Endothelial cell of umbilical vein (primary cell): Measurements from ENCODE around the gene GRID1. TPM values are rescaled to one million over a fixed set of nuclear protein-coding genes. Genes with fewer than 3 reads are reported as not detected.

Experiments
- BruUV-seq: library from RNA; stranded (reverse); fragments of 400-500 nt; replicated peaks from 2 replicates; lab custom pipeline; 2021; lab: Mats Ljungman, UMichigan
- CTCF ChIA-PET: fragments of 300-600, 350-600 bp; sonication (Branson Sonifier 250); formaldehyde crosslinking; loops from one replicate; lab custom pipeline; 2021; ENCODE audit warnings: antibody characterized with exemption, inconsistent platforms; lab: Charles Lee
- POLR2A ChIA-PET: fragments of 300-600, 350-600 bp; sonication (Branson Sonifier 250); formaldehyde crosslinking; loops from one replicate; lab custom pipeline; 2021; ENCODE audit warnings: antibody characterized with exemption, inconsistent platforms; lab: Charles Lee
- DNase-seq: peaks from one replicate; pipeline ENCODE4 v3.0.0-alpha.2; 2011; ENCODE audit warnings: low read depth, low spot score
- FAIRE-seq: peaks from 2 replicates; lab custom pipeline; 2011; peaks lifted over from hg19 to GRCh38; lab: Jason Lieb, UNC
- H2AFZ ChIP-seq: 2 replicates; pipeline ENCODE4 v1.6.0; 2012; ENCODE audit warnings: low read depth, low read length, control low read depth, inconsistent platforms
- H3K27ac ChIP-seq: 2 replicates; pipeline ENCODE4 v1.5.1; 2011; ENCODE audit warnings: low read depth, mild to moderate bottlenecking, control low read depth, low read length, moderate library complexity; ENCODE audit not compliant: insufficient read depth
- H3K27me3 ChIP-seq, 2 experiments: 2 replicates each; pipeline versions ENCODE4 v1.6.0 to v1.6.1; 2011; ENCODE audit warnings: low read length in 2 of 2, mixed read lengths in 1 of 2; ENCODE audit not compliant: control insufficient read depth in 2 of 2, insufficient read depth in 2 of 2
- H3K36me3 ChIP-seq, 2 experiments: 2 replicates in 1 of 2; 3 replicates in 1 of 2; pipeline ENCODE4 v1.5.1; 2011; ENCODE audit warnings: low read length in 2 of 2, mild to moderate bottlenecking in 1 of 2, moderate library complexity in 1 of 2; ENCODE audit not compliant: control insufficient read depth in 2 of 2, insufficient read depth in 2 of 2; ENCODE audit errors: extremely low read depth in 1 of 2
- H3K4me1 ChIP-seq: 3 replicates; pipeline ENCODE4 v1.5.1; 2011; ENCODE audit warnings: mild to moderate bottlenecking, low read length; ENCODE audit not compliant: control insufficient read depth, insufficient read depth; ENCODE audit errors: extremely low read depth
- H3K4me2 ChIP-seq: 2 replicates; pipeline ENCODE4 v1.6.1; 2011; ENCODE audit warnings: low read length, control low read depth, mixed read lengths; ENCODE audit not compliant: insufficient read depth
- H3K4me3 ChIP-seq, 3 experiments: fragments of 200-600 bp in 1 of 3; sonication (generic), shearing (Covaris generic) in 1 of 3; replicated peaks in 1 of 3; 2 replicates each; pipeline ENCODE4 v1.5.1; 2011 to 2016; ENCODE audit warnings: control low read depth in 3 of 3, low read length in 3 of 3, mild to moderate bottlenecking in 2 of 3, inconsistent platforms in 1 of 3, low read depth in 1 of 3, moderate library complexity in 1 of 3; ENCODE audit not compliant: insufficient read depth in 1 of 3
- H3K79me2 ChIP-seq: 2 replicates; pipeline ENCODE4 v1.6.0; 2012; ENCODE audit warnings: low read length, inconsistent platforms; ENCODE audit not compliant: control insufficient read depth, insufficient read depth
- H3K9ac ChIP-seq: replicated peaks from 2 replicates; pipeline ENCODE3; 2011; ENCODE audit warnings: low read length, control low read depth; ENCODE audit not compliant: insufficient read depth; ENCODE audit errors: extremely low read depth
- H3K9me1 ChIP-seq: replicated peaks from 3 replicates; pipeline ENCODE4 v1.6.0; 2011; ENCODE audit warnings: mild to moderate bottlenecking, low read length; ENCODE audit not compliant: control insufficient read depth, insufficient read depth; ENCODE audit errors: extremely low read depth
- H3K9me3 ChIP-seq: replicated peaks from 2 replicates; pipeline ENCODE4 v1.5.1; 2012; ENCODE audit warnings: low read length, inconsistent platforms; ENCODE audit not compliant: control insufficient read depth, insufficient read depth
- H4K20me1 ChIP-seq: replicated peaks from 2 replicates; pipeline ENCODE3; 2011; ENCODE audit warnings: mild to moderate bottlenecking, low read length; ENCODE audit not compliant: control insufficient read depth, insufficient read depth; ENCODE audit errors: extremely low read depth
- EZH2 ChIP-seq: IDR thresholded peaks from 2 replicates; pipeline ENCODE4 v1.6.1; 2012; ENCODE audit warnings: borderline replicate concordance, low read depth, mild to moderate bottlenecking, moderate library complexity, low read length, inconsistent platforms; ENCODE audit not compliant: severe bottlenecking
- GATA2 ChIP-seq: IDR thresholded peaks from 2 replicates; pipeline ENCODE4 v1.7.0; 2011; ENCODE audit warnings: low read depth, mild to moderate bottlenecking, moderate library complexity, mixed read lengths, low read length; ENCODE audit not compliant: insufficient read length, insufficient read depth
- JUN ChIP-seq: IDR thresholded peaks from 2 replicates; pipeline ENCODE4 v1.6.1; 2011; ENCODE audit warnings: borderline replicate concordance, low read depth; ENCODE audit not compliant: insufficient read length, insufficient read depth
- MYC ChIP-seq: IDR thresholded peaks from one replicate; pipeline ENCODE4 v1.6.1; 2011; ENCODE audit warnings: mild to moderate bottlenecking, low read depth, low read length
- POLR2A ChIP-seq: IDR thresholded peaks from 2 replicates; pipeline ENCODE4 v1.6.1; 2012; ENCODE audit warnings: low read depth, mild to moderate bottlenecking, control low read depth, low read length
- POLR2AphosphoS5 ChIP-seq: IDR thresholded peaks from 2 replicates; pipeline ENCODE4 v1.6.1; 2012; ENCODE audit warnings: low read depth, mild to moderate bottlenecking, control low read depth, low read length, moderate library complexity; ENCODE audit not compliant: insufficient read depth
- dilution Hi-C: fragments of 300-500 bp; cut with MboI; formaldehyde crosslinking; loops from one replicate; pipeline ENCODE4 v1.15.0; 2019; ENCODE audit warnings: low sequenced_read_pairs; ENCODE audit not compliant: extremely low pct_ligation_motif_present
- intact Hi-C: fragments of 100-400 bp; cut with micrococcal nuclease; formaldehyde crosslinking; loops from one replicate; pipeline ENCODE4 v1.10.0; 2022
- polyA plus RNA-seq, 4 experiments: library from polyadenylated mRNA; depleted of rRNA in 3 of 4; stranded (reverse) in 3 of 4; unstranded in 1 of 4; fragments of >200 nt; gene quantifications; 2 replicates each; pipeline versions ENCODE4 v1.2.1 to v1.2.3, GENCODE V29; 2011 to 2012; ENCODE audit warnings: missing spikeins in 1 of 4
- total RNA-seq: library from RNA; stranded (reverse); gene quantifications from 2 replicates; pipeline ENCODE4 v1.2.3, GENCODE V29; 2021
- TF ChIP-seq, protein P1 (sequence below), 2 donors: IDR thresholded peaks; 1 replicate in 1 of 2; 2 replicates in 1 of 2; pipeline ENCODE4 v1.5.1; 2011; ENCODE audit warnings: low read length in 2 of 2, mild to moderate bottlenecking in 2 of 2, moderate library complexity in 2 of 2, control low read depth in 1 of 2, inconsistent platforms in 1 of 2, low read depth in 1 of 2; ENCODE audit not compliant: insufficient read depth in 1 of 2; ENCODE audit errors: extremely low read depth in 1 of 2
- TF ChIP-seq, protein P2 (sequence below): IDR thresholded peaks from 2 replicates; pipeline ENCODE4 v1.6.1; 2011; ENCODE audit not compliant: insufficient read depth, insufficient read length

Gene GRID1
- total and polyA plus RNA-seq, 2 donors (not counting 3 experiments of a cell fraction or from before 2014, with no cell fraction given): not detected

DNA sequence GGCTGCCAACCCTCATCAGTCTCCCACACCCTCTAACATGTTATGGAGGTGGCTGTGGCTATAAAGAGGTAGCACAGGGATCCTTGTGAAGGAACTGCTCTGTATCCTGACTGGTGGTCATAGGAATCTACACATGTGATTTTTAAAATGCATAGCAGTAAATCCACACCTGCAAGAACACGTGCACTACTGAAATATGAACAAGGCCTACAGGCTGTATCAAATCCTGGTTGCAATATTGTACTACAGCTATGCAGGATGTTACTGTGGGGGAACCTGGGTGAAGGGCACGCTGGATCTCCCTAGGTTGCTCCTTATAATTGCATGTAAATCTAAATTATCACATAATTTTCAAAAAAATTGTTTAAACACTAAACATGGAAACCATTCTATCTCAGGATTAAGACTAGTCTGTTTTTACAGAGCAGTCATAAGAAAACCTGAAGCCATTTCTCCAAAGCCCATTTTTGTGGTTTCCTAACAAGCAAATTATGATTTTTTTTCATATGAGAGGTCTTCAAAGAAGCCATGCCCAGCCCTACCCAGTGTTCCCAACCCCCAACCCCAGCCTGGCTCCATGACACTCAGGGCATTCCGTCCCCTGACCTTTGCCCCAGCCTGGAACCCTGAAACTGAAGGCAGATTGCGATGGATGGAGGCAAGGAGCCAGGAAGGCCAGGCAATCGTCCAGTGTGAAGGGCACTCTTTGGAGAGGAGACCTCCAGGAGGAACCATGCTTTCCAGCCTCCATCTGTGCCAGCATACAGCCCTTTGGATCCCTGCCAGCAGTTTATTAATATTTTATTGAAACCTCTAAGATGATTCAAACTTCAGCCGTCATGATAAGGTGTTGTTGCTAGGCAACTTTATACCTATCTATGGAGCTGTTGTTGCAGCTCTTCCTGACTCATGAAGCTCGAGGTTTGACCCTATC lies 161.0 kb downstream of the GRID1 start:
- CTCF ChIA-PET: no interaction called here

More for the DNA sequence above, 161.0 kb downstream of the GRID1 start:
- no peaks in the 10 kb centered on the region for H4K20me1 ChIP-seq
- H3K4me3 ChIP-seq: no peak overlapping the region
- H3K9me3 ChIP-seq: no peaks in the 10 kb centered on the region
- H3K9me1 ChIP-seq: no peaks in the 10 kb centered on the region
- no peaks in the 10 kb centered on the region for H3K4me1 ChIP-seq
- no peak overlapping the region for H3K9ac ChIP-seq
- no peak for TF ChIP-seq POLR2AphosphoS5
- TF ChIP-seq, protein P1, sequence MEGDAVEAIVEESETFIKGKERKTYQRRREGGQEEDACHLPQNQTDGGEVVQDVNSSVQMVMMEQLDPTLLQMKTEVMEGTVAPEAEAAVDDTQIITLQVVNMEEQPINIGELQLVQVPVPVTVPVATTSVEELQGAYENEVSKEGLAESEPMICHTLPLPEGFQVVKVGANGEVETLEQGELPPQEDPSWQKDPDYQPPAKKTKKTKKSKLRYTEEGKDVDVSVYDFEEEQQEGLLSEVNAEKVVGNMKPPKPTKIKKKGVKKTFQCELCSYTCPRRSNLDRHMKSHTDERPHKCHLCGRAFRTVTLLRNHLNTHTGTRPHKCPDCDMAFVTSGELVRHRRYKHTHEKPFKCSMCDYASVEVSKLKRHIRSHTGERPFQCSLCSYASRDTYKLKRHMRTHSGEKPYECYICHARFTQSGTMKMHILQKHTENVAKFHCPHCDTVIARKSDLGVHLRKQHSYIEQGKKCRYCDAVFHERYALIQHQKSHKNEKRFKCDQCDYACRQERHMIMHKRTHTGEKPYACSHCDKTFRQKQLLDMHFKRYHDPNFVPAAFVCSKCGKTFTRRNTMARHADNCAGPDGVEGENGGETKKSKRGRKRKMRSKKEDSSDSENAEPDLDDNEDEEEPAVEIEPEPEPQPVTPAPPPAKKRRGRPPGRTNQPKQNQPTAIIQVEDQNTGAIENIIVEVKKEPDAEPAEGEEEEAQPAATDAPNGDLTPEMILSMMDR (IDR thresholded peaks at IDR 0.05; ENCODE audit: extremely low read depth in 1 of 2, insufficient read depth in 1 of 2, low read depth in 1 of 2, low read length in 2 of 2): no peak
- TF ChIP-seq EZH2: no peak
- TF ChIP-seq POLR2A: no peak
- TF ChIP-seq, protein P2, sequence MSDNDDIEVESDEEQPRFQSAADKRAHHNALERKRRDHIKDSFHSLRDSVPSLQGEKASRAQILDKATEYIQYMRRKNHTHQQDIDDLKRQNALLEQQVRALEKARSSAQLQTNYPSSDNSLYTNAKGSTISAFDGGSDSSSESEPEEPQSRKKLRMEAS: no peak
- no peak for TF ChIP-seq MYC
- no peak for TF ChIP-seq GATA2
- no peak for TF ChIP-seq JUN
- POLR2A ChIA-PET: no interaction called here
- H2AFZ ChIP-seq: no peak overlapping the region
- DNase-seq: no peak
- dilution Hi-C loops: no loop called here
- intact Hi-C loops: no loop called here
- no peak overlapping the region for H3K27ac ChIP-seq
- no peaks in the 10 kb centered on the region for H3K36me3 ChIP-seq
- no peak for FAIRE-seq
- H3K79me2 ChIP-seq: no peaks in the 10 kb centered on the region
- no peaks in the 10 kb centered on the region for H3K27me3 ChIP-seq
- no peak overlapping the region for H3K4me2 ChIP-seq
- no TSS peak for BruUV-seq
